HEK293 (cell line): ENCODE data around the gene RPL13A.

Experiments used
- GFI1B ChIP-seq: fragments of 450-650 bp; formaldehyde crosslinking; IDR thresholded peaks from 2 replicates; pipeline ENCODE4 v1.5.1; 2016; ENCODE audit warnings: missing biosample characterization, missing genetic modification characterization
- HOXD13 ChIP-seq: sonication (generic); formaldehyde crosslinking; IDR thresholded peaks from 2 replicates; pipeline ENCODE4 v1.8.0; 2022; ENCODE audit warnings: missing genetic modification reagents, borderline replicate concordance
- KLF1 ChIP-seq: fragments of 450-650 bp; formaldehyde crosslinking; IDR thresholded peaks from 2 replicates; pipeline ENCODE4 v1.5.1; 2016; ENCODE audit warnings: missing biosample characterization, missing genetic modification characterization
- KLF16 ChIP-seq: fragments of 450-650 bp; formaldehyde crosslinking; IDR thresholded peaks from 2 replicates; pipeline ENCODE4 v1.5.1; 2017; ENCODE audit warnings: missing biosample characterization, missing genetic modification characterization
- KLF8 ChIP-seq: fragments of 450-650 bp; formaldehyde crosslinking; IDR thresholded peaks from 2 replicates; pipeline ENCODE4 v1.5.1; 2016; ENCODE audit warnings: missing biosample characterization, missing genetic modification characterization
- KLF9 ChIP-seq: fragments of 450-650 bp; formaldehyde crosslinking; IDR thresholded peaks from 2 replicates; pipeline ENCODE4 v1.5.1; 2016; ENCODE audit warnings: missing biosample characterization, missing genetic modification characterization, low read depth
- SCRT1 ChIP-seq: fragments of 450-650 bp; formaldehyde crosslinking; IDR thresholded peaks from 2 replicates; pipeline ENCODE4 v1.5.1; 2016; ENCODE audit warnings: missing biosample characterization, missing genetic modification characterization, borderline replicate concordance
- TCF7L2 ChIP-seq: IDR thresholded peaks from 2 replicates; pipeline ENCODE4 v1.6.1; 2011; ENCODE audit warnings: low read depth, mild to moderate bottlenecking, inconsistent platforms, low read length, moderate library complexity, borderline replicate concordance
- ZBTB17 ChIP-seq: fragments of 450-650 bp; formaldehyde crosslinking; IDR thresholded peaks from 2 replicates; pipeline ENCODE4 v1.5.1; 2016; ENCODE audit warnings: missing biosample characterization, missing genetic modification characterization
- ZBTB21 ChIP-seq: fragments of 450-650 bp; formaldehyde crosslinking; IDR thresholded peaks from 2 replicates; pipeline ENCODE4 v1.5.1; 2017; ENCODE audit warnings: missing biosample characterization, missing genetic modification characterization
- ZBTB7A ChIP-seq: fragments of 450-650 bp; formaldehyde crosslinking; IDR thresholded peaks from 2 replicates; pipeline ENCODE4 v1.5.1; 2016; ENCODE audit warnings: low read depth, missing biosample characterization, missing genetic modification characterization
- ZEB2 ChIP-seq: fragments of 450-650 bp; formaldehyde crosslinking; IDR thresholded peaks from 2 replicates; pipeline ENCODE4 v1.5.1; 2016; ENCODE audit warnings: missing biosample characterization, missing genetic modification characterization
- ZFHX2 ChIP-seq: fragments of 450-650 bp; formaldehyde crosslinking; conservative IDR thresholded peaks from 2 replicates; pipeline ENCODE4 v1.5.1; 2016; ENCODE audit warnings: missing biosample characterization, missing genetic modification characterization
- ZNF2 ChIP-seq: fragments of 450-650 bp; formaldehyde crosslinking; IDR thresholded peaks from 2 replicates; pipeline ENCODE4 v1.5.1; 2016; ENCODE audit warnings: missing biosample characterization, missing genetic modification characterization
- ZNF221 ChIP-seq: fragments of 450-650 bp; formaldehyde crosslinking; IDR thresholded peaks from 2 replicates; pipeline ENCODE4 v1.5.1; 2017; ENCODE audit warnings: missing biosample characterization, missing genetic modification characterization, borderline replicate concordance
- ZNF223 ChIP-seq: fragments of 450-650 bp; formaldehyde crosslinking; IDR thresholded peaks from 2 replicates; pipeline ENCODE4 v1.5.1; 2016; ENCODE audit warnings: missing biosample characterization, missing genetic modification characterization
- ZNF274 ChIP-seq, 2 experiments: fragments of 200-500 bp in 1 of 2; fragments of 450-650 bp in 1 of 2; sonication (Bioruptor generic) in 1 of 2; formaldehyde crosslinking in 1 of 2; IDR thresholded peaks; 2 replicates each; pipeline versions ENCODE4 v1.5.1 to v1.6.1; 2014 to 2016; ENCODE audit warnings: borderline replicate concordance in 1 of 2, inconsistent platforms in 1 of 2, low read length in 1 of 2, missing biosample characterization in 1 of 2, missing genetic modification characterization in 1 of 2
- ZNF354C ChIP-seq: fragments of 450-650 bp; formaldehyde crosslinking; IDR thresholded peaks from 2 replicates; pipeline ENCODE4 v1.5.1; 2016; ENCODE audit warnings: missing biosample characterization, missing genetic modification characterization, low read depth, borderline replicate concordance
- ZNF48 ChIP-seq: fragments of 450-650 bp; formaldehyde crosslinking; IDR thresholded peaks from 2 replicates; pipeline ENCODE4 v1.5.1; 2016; ENCODE audit warnings: missing biosample characterization, missing genetic modification characterization
- ZNF596 ChIP-seq: fragments of 450-650 bp; IDR thresholded peaks from 2 replicates; pipeline ENCODE4 v1.5.0; 2018; ENCODE audit warnings: missing biosample characterization, mild to moderate bottlenecking, missing genetic modification characterization, moderate library complexity
- ZNF600 ChIP-seq: fragments of 450-650 bp; formaldehyde crosslinking; IDR thresholded peaks from 2 replicates; pipeline ENCODE4 v1.5.1; 2016; ENCODE audit warnings: missing biosample characterization, missing genetic modification characterization
- ZNF629 ChIP-seq: fragments of 450-650 bp; formaldehyde crosslinking; IDR thresholded peaks from 2 replicates; pipeline ENCODE4 v1.5.1; 2017; ENCODE audit warnings: missing biosample characterization, missing genetic modification characterization
- ZNF654 ChIP-seq: fragments of 450-650 bp; formaldehyde crosslinking; IDR thresholded peaks from 2 replicates; pipeline ENCODE4 v1.5.1; 2016; ENCODE audit warnings: low read depth, missing biosample characterization, missing genetic modification characterization
- ZNF670 ChIP-seq: fragments of 450-650 bp; formaldehyde crosslinking; IDR thresholded peaks from 2 replicates; pipeline ENCODE4 v1.5.1; 2016; ENCODE audit warnings: missing biosample characterization, missing genetic modification characterization, low read depth
- ZNF701 ChIP-seq: fragments of 450-650 bp; formaldehyde crosslinking; IDR thresholded peaks from 2 replicates; pipeline ENCODE4 v1.5.1; 2016; ENCODE audit warnings: missing biosample characterization, missing genetic modification characterization
- ZNF707 ChIP-seq: fragments of 450-650 bp; formaldehyde crosslinking; IDR thresholded peaks from 2 replicates; pipeline ENCODE4 v1.5.1; 2016; ENCODE audit warnings: missing biosample characterization, missing genetic modification characterization
- ZNF76 ChIP-seq: fragments of 450-650 bp; formaldehyde crosslinking; IDR thresholded peaks from 2 replicates; pipeline ENCODE4; 2016; ENCODE audit warnings: low read depth, missing biosample characterization, missing genetic modification characterization, borderline replicate concordance
- ZNF777 ChIP-seq: fragments of 450-650 bp; formaldehyde crosslinking; IDR thresholded peaks from 2 replicates; pipeline ENCODE4 v1.5.1; 2017; ENCODE audit warnings: missing biosample characterization, missing genetic modification characterization, borderline replicate concordance
- ZNF792 ChIP-seq: fragments of 450-650 bp; formaldehyde crosslinking; IDR thresholded peaks from 2 replicates; pipeline ENCODE4 v1.5.1; 2016; ENCODE audit warnings: missing biosample characterization, missing genetic modification characterization
- ZSCAN30 ChIP-seq: fragments of 450-650 bp; IDR thresholded peaks from 2 replicates; pipeline ENCODE4 v1.5.1; 2018; ENCODE audit warnings: missing biosample characterization, mild to moderate bottlenecking, missing genetic modification characterization, moderate library complexity
- TF ChIP-seq, protein P1 (sequence below): fragments of 450-650 bp; formaldehyde crosslinking; IDR thresholded peaks from 2 replicates; pipeline ENCODE4 v1.5.0; 2017; ENCODE audit warnings: missing biosample characterization, missing genetic modification characterization, borderline replicate concordance
- TF ChIP-seq, protein P2 (sequence below): fragments of 450-650 bp; formaldehyde crosslinking; IDR thresholded peaks from 2 replicates; pipeline ENCODE4 v1.5.1; 2016; ENCODE audit warnings: missing biosample characterization, missing genetic modification characterization
- TF ChIP-seq, protein P3 (sequence below): fragments of 450-650 bp; formaldehyde crosslinking; IDR thresholded peaks from 2 replicates; pipeline ENCODE4 v1.5.1; 2017; ENCODE audit warnings: missing biosample characterization, missing genetic modification characterization
- TF ChIP-seq, protein P4 (sequence below): fragments of 450-650 bp; formaldehyde crosslinking; IDR thresholded peaks from 2 replicates; pipeline ENCODE4; 2016; ENCODE audit warnings: missing biosample characterization, missing genetic modification characterization

Gene RPL13A

DNA sequence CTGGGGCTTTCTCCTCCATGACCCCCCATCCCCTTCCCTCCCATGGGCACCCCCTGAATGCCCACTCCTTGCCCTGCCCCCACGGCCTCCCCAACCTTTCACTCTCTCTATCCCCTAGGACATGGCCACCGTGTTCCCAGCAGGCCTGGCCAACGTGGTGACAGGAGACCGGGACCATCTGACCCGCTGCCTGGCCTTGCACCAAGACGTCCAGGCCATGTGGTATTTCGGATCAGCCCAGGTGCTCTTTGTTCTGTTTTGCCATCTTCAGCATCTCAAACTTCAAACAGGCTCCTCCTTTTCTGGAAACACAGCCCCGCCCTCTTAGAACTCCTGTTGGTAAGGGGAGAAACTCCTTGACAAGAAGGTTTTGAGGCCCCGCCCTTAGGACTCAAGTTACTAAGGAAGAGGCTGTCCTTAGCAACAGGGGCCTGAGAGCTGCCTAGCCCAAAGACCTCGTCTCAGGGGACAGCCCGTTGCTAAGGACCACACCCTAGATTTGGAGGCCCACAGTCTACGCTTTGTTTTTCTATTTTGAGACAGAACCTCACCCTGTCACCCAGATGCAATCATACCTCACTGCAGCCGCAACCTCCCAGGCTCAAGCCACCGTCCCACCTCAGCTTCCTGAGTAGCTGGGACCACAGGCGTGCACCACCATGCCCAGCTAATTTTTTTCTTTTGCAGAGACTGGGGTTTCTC, 18.5 kb upstream of the RPL13A start (continued):
- TF ChIP-seq, protein P1, sequence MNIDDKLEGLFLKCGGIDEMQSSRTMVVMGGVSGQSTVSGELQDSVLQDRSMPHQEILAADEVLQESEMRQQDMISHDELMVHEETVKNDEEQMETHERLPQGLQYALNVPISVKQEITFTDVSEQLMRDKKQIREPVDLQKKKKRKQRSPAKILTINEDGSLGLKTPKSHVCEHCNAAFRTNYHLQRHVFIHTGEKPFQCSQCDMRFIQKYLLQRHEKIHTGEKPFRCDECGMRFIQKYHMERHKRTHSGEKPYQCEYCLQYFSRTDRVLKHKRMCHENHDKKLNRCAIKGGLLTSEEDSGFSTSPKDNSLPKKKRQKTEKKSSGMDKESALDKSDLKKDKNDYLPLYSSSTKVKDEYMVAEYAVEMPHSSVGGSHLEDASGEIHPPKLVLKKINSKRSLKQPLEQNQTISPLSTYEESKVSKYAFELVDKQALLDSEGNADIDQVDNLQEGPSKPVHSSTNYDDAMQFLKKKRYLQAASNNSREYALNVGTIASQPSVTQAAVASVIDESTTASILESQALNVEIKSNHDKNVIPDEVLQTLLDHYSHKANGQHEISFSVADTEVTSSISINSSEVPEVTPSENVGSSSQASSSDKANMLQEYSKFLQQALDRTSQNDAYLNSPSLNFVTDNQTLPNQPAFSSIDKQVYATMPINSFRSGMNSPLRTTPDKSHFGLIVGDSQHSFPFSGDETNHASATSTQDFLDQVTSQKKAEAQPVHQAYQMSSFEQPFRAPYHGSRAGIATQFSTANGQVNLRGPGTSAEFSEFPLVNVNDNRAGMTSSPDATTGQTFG (tag by site-specific recombination) = no peak
- TF ChIP-seq ZBTB7A = no peak
- no peak for TF ChIP-seq ZFHX2 (tag by site-specific recombination)
- TF ChIP-seq ZEB2 (tag by site-specific recombination) = no peak
- TF ChIP-seq ZNF654 (tag by site-specific recombination) = no peak
- TF ChIP-seq KLF9 (tag by site-specific recombination) = 0 out of 2 replicates have a peak, but pooled peaks have one; percentile 21
- no peak for TF ChIP-seq HOXD13 (CRISPR knock-in tag)
- TF ChIP-seq, protein P2, sequence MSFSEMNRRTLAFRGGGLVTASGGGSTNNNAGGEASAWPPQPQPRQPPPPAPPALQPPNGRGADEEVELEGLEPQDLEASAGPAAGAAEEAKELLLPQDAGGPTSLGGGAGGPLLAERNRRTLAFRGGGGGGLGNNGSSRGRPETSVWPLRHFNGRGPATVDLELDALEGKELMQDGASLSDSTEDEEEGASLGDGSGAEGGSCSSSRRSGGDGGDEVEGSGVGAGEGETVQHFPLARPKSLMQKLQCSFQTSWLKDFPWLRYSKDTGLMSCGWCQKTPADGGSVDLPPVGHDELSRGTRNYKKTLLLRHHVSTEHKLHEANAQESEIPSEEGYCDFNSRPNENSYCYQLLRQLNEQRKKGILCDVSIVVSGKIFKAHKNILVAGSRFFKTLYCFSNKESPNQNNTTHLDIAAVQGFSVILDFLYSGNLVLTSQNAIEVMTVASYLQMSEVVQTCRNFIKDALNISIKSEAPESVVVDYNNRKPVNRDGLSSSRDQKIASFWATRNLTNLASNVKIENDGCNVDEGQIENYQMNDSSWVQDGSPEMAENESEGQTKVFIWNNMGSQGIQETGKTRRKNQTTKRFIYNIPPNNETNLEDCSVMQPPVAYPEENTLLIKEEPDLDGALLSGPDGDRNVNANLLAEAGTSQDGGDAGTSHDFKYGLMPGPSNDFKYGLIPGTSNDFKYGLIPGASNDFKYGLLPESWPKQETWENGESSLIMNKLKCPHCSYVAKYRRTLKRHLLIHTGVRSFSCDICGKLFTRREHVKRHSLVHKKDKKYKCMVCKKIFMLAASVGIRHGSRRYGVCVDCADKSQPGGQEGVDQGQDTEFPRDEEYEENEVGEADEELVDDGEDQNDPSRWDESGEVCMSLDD (tag by site-specific recombination) = 0 out of 2 replicates have a peak, but pooled peaks have one; percentile 29
- no peak for TF ChIP-seq ZNF354C
- TF ChIP-seq ZNF777 (tag by site-specific recombination) = no peak
- TF ChIP-seq, protein P3, sequence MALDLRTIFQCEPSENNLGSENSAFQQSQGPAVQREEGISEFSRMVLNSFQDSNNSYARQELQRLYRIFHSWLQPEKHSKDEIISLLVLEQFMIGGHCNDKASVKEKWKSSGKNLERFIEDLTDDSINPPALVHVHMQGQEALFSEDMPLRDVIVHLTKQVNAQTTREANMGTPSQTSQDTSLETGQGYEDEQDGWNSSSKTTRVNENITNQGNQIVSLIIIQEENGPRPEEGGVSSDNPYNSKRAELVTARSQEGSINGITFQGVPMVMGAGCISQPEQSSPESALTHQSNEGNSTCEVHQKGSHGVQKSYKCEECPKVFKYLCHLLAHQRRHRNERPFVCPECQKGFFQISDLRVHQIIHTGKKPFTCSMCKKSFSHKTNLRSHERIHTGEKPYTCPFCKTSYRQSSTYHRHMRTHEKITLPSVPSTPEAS (tag by site-specific recombination) = no peak
- no peak for TF ChIP-seq ZNF274 (IDR thresholded peaks at IDR 0.05; ENCODE audit: low read length)
- TF ChIP-seq ZNF274 (tag by site-specific recombination; IDR thresholded peaks at IDR 0.05; ENCODE audit: borderline replicate concordance) = no peak
- TF ChIP-seq TCF7L2 = no peak
- no peak for TF ChIP-seq ZNF701 (tag by site-specific recombination)
- no peak for TF ChIP-seq ZNF76 (tag by site-specific recombination)
- peak; percentile 92 for TF ChIP-seq KLF1 (tag by site-specific recombination)
- no peak for TF ChIP-seq ZBTB21
- no peak for TF ChIP-seq ZNF670
- TF ChIP-seq ZBTB17 (tag by site-specific recombination) = no peak
- TF ChIP-seq ZNF629 (tag by site-specific recombination) = no peak
- TF ChIP-seq ZSCAN30 (tag by site-specific recombination) = no peak
- TF ChIP-seq, protein P4, sequence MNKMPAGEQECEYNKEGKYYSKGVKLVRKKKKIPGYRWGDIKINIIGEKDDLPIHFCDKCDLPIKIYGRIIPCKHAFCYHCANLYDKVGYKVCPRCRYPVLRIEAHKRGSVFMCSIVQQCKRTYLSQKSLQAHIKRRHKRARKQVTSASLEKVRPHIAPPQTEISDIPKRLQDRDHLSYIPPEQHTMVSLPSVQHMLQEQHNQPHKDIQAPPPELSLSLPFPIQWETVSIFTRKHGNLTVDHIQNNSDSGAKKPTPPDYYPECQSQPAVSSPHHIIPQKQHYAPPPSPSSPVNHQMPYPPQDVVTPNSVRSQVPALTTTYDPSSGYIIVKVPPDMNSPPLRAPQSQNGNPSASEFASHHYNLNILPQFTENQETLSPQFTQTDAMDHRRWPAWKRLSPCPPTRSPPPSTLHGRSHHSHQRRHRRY = no peak
- TF ChIP-seq ZNF707 (tag by site-specific recombination) = no peak
- no peak for TF ChIP-seq KLF16 (tag by site-specific recombination)
- TF ChIP-seq KLF8 (tag by site-specific recombination) = no peak
- no peak for TF ChIP-seq ZNF2 (tag by site-specific recombination)
- 0 out of 2 replicates have a peak, but pooled peaks have one; percentile 26 for TF ChIP-seq SCRT1 (tag by site-specific recombination)
- no peak for TF ChIP-seq ZNF600 (tag by site-specific recombination)
- TF ChIP-seq ZNF221 = no peak
- no peak for TF ChIP-seq GFI1B (tag by site-specific recombination)
- no peak for TF ChIP-seq ZNF596 (tag by site-specific recombination)
- TF ChIP-seq ZNF48 (tag by site-specific recombination) = no peak
- TF ChIP-seq ZNF223 = no peak
- no peak for TF ChIP-seq ZNF792 (tag by site-specific recombination)
